CD4-positive, alpha-beta T cell (primary cell): Measurements from ENCODE around the gene TESK2. TPM values are rescaled to one million over a fixed set of nuclear protein-coding genes. Genes with fewer than 3 reads are reported as not detected.
A peak's percentile ranks its signal among the peaks of the same experiment; 100 is the strongest.

Source experiments
- ATAC-seq: fragments of 200-7000 bp; cut with Tn5 transposase; one replicate; pipeline ENCODE4 v1.10.0; 2022; ENCODE audit warnings: mild to moderate bottlenecking; ENCODE audit not compliant: poor library complexity
- CTCF ChIA-PET: fragments of 350-600 bp; sonication (Branson Sonifier 250); formaldehyde crosslinking; loops from one replicate; lab custom pipeline; 2021; ENCODE audit warnings: antibody characterized with exemption, inconsistent platforms; lab: Charles Lee
- POLR2A ChIA-PET: fragments of 350-600 bp; sonication (Branson Sonifier 250); formaldehyde crosslinking; loops from one replicate; lab custom pipeline; 2021; ENCODE audit warnings: antibody characterized with exemption, inconsistent platforms; lab: Charles Lee
- DNase-seq, 14 experiments: peaks; one replicate each; pipeline ENCODE4 v3.0.0-alpha.2; 2013 to 2020; ENCODE audit warnings: mixed read lengths in 2 of 14
- H3K27ac ChIP-seq, 2 donors: one replicate each; pipeline versions ENCODE4 v1.5.1 to v1.7.0; 2013; ENCODE audit warnings: low read length in 2 of 2, low read depth in 1 of 2, mild to moderate bottlenecking in 1 of 2
- H3K27me3 ChIP-seq, 2 experiments: 1 replicate in 1 of 2; 2 replicates in 1 of 2; pipeline versions ENCODE4 v1.6.1 to v1.7.0; 2013; ENCODE audit warnings: low read length in 2 of 2, control low read depth in 1 of 2, mild to moderate bottlenecking in 1 of 2, moderate library complexity in 1 of 2; ENCODE audit not compliant: insufficient read depth in 2 of 2, control insufficient read depth in 1 of 2
- H3K36me3 ChIP-seq: one replicate; pipeline ENCODE4 v1.6.1; 2013; ENCODE audit warnings: low read length, control low read depth; ENCODE audit not compliant: insufficient read depth
- H3K4me1 ChIP-seq: one replicate; pipeline ENCODE4 v1.6.1; 2013; ENCODE audit warnings: low read length, control low read depth; ENCODE audit not compliant: insufficient read depth
- H3K4me3 ChIP-seq: one replicate; pipeline ENCODE4 v1.5.1; 2013; ENCODE audit warnings: mild to moderate bottlenecking, low read length, moderate library complexity
- H3K9me3 ChIP-seq, 2 experiments: 1 replicate in 1 of 2; 2 replicates in 1 of 2; pipeline versions ENCODE4 v1.6.1 to v1.7.0; 2013; ENCODE audit warnings: low read length in 2 of 2, mild to moderate bottlenecking in 2 of 2, control low read depth in 1 of 2, moderate library complexity in 1 of 2; ENCODE audit not compliant: control insufficient read depth in 1 of 2, insufficient read depth in 1 of 2
- H3K27ac Mint-ChIP-seq: one replicate; pipeline ENCODE4 v1.8.0; 2020; ENCODE audit warnings: mixed read lengths
- H3K27me3 Mint-ChIP-seq: one replicate; pipeline ENCODE4 v1.8.0; 2021; ENCODE audit warnings: mixed read lengths
- H3K36me3 Mint-ChIP-seq: one replicate; pipeline ENCODE4 v1.8.0; 2021; ENCODE audit warnings: low read depth, mixed read lengths
- H3K4me1 Mint-ChIP-seq: one replicate; pipeline ENCODE4 v1.8.0; 2021; ENCODE audit warnings: low read depth, mixed read lengths
- H3K4me3 Mint-ChIP-seq: one replicate; pipeline ENCODE4 v1.8.0; 2020; ENCODE audit warnings: mild to moderate bottlenecking, mixed read lengths
- H3K9me3 Mint-ChIP-seq: one replicate; pipeline ENCODE4 v1.8.0; 2020; ENCODE audit warnings: mixed read lengths
- intact Hi-C, 2 experiments: fragments of 100-400 bp; cut with DNase I in 1 of 2; cut with micrococcal nuclease in 1 of 2; formaldehyde crosslinking; loops; one replicate each; pipeline versions ENCODE4 v1.15.1 to v1.9.0; 2023 to 2025; cut with DNase I, micrococcal nuclease
- total RNA-seq, 174 experiments: library from RNA in 2 of 174; stranded (reverse) in 2 of 174; gene quantifications; one replicate each; pipeline ENCODE4 v1.2.3 and lab custom pipeline; 2021 to 2026
- TF ChIP-seq, protein P1 (sequence below): fragments of 200-600 bp; IDR thresholded peaks from one replicate; pipeline ENCODE4 v1.8.0; 2022; ENCODE audit warnings: antibody characterized with exemption, mild to moderate bottlenecking

Gene TESK2
- total RNA-seq, 2 experiments from 2014 or later: 2.8 to 3.4 TPM

DNA sequence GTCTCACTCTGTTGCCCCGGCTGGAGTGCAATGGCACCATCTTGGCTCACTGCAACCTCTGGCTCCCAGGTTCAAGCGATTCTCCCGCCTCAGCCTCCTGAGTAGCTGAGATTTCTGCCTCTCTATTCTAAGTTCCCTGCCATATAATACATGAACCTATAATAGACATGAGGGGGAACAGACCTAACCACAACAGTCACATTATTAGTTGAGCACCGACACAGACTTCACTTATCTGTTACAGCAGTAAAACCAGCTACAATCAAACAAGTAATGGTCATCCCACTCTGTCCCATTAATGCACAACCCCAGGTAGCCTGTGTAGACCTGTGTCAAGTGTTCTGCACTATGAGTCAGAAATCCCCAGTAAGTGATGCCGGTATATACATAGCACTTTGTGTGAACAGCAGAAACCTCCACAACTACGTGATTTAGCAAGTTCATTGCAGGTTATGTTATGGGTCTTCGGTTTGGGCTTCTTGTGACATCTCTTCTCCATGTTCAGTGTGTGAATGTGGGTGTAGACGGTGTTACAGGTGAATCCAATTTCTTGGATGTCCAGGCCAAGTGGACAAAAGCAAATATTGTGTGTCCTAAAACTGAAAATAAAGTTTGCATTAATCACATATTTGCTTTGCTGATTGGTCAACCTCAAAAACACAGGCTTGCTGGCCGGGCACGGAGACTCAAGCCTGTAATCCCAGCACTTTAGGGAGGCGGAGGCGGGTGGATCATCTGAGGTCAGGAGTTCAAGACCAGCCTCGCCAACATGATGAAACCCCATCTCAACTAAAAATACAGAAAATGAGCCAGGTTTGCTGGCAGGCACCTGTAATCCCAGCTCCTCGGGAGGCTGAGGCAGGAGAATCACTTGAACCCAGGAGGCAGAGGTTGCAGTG lies 12.7 kb upstream of the TESK2 start:
- TF ChIP-seq, protein P1, sequence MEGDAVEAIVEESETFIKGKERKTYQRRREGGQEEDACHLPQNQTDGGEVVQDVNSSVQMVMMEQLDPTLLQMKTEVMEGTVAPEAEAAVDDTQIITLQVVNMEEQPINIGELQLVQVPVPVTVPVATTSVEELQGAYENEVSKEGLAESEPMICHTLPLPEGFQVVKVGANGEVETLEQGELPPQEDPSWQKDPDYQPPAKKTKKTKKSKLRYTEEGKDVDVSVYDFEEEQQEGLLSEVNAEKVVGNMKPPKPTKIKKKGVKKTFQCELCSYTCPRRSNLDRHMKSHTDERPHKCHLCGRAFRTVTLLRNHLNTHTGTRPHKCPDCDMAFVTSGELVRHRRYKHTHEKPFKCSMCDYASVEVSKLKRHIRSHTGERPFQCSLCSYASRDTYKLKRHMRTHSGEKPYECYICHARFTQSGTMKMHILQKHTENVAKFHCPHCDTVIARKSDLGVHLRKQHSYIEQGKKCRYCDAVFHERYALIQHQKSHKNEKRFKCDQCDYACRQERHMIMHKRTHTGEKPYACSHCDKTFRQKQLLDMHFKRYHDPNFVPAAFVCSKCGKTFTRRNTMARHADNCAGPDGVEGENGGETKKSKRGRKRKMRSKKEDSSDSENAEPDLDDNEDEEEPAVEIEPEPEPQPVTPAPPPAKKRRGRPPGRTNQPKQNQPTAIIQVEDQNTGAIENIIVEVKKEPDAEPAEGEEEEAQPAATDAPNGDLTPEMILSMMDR: no peak
- Mint-ChIP-seq H3K9me3 (no peaks in the 10 kb centered on the region), H3K4me3 (no peak overlapping the region), H3K27ac (no peak overlapping the region), H3K36me3 (peaks cover 12% of the 10 kb centered on the region), H3K4me1 (peaks cover 33% of the 10 kb centered on the region), H3K27me3 (no peaks in the 10 kb centered on the region)
- CTCF ChIA-PET: no interaction called here
- Histone ChIP-seq H3K9me3 (no peaks in the 10 kb centered on the region), H3K27ac (no peak overlapping the region), H3K4me3 (no peak overlapping the region), H3K36me3 (peaks cover 11% of the 10 kb centered on the region), H3K4me1 (peaks cover 23% of the 10 kb centered on the region), H3K27me3 (no peaks in the 10 kb centered on the region)
- no peak for DNase-seq
- POLR2A ChIA-PET: no interaction called here
- ATAC-seq: no peak
- intact Hi-C loops: loop anchor here (1.0 to 5.0 kb wide), 2 partner anchors 18 to 184 kb away; partner anchors contain the start of genes GPBP1L1 (in 1 of the 2), PRDX1 (in 1 of the 2) and TMEM69 (in 1 of the 2)

DNA sequence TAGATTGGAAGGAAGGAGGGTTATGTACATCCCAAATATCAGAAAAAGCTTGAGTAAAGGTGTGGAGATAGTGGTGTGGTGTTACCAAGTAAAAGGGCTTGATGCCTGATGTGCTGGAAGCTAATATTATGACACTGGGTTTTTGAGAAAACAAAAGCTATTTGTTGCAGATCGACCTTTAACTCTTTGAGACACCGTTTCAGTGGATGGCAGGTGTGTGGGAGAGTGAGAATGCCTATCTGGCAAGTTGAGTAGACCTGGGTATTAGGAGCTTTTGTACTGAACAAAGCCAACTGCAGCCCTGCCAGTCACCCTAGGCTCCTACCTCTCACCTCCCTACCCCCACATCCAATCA lies 10.5 kb upstream of the TESK2 start:
- TF ChIP-seq, protein P1: no peak
- H3K27me3 ChIP-seq: no peaks in the 10 kb centered on the region
- Mint-ChIP-seq H3K36me3 (no peaks in the 10 kb centered on the region), H3K27ac (no peak overlapping the region), H3K9me3 (no peaks in the 10 kb centered on the region), H3K4me1 (peaks cover 36% of the 10 kb centered on the region), H3K4me3 (peak overlapping the region; percentile 84), H3K27me3 (no peaks in the 10 kb centered on the region)
- ChIA-PET CTCF (interaction anchor here (0.7 to 1.4 kb wide), 3 partner anchors 11 to 198 kb away, joined by 3 to 11 read pairs (median 4); no protein-coding TSS in a partner anchor), POLR2A (interaction anchor here (1.7 to 3.4 kb wide), 3 partner anchors 9 to 693 kb away, joined by 5 to 59 read pairs (median 14); partner anchors contain the start of genes BTBD19 and PRDX1)
- ATAC-seq (no peak), DNase-seq (no peak)
- H3K36me3 ChIP-seq: peaks cover 4% of the 10 kb centered on the region
- intact Hi-C loops: loop anchor here (2.0 to 5.0 kb wide), 3 partner anchors 161 to 186 kb away; partner anchors contain the start of genes GPBP1L1 (in 2 of the 2), MUTYH (in 1 of the 2), TMEM69 (in 1 of the 2) and TOE1 (in 1 of the 2)
- H3K4me3 ChIP-seq: no peak overlapping the region
- no peak overlapping the region for H3K27ac ChIP-seq
- H3K4me1 ChIP-seq: peaks cover 24% of the 10 kb centered on the region
- H3K9me3 ChIP-seq: no peaks in the 10 kb centered on the region

DNA sequence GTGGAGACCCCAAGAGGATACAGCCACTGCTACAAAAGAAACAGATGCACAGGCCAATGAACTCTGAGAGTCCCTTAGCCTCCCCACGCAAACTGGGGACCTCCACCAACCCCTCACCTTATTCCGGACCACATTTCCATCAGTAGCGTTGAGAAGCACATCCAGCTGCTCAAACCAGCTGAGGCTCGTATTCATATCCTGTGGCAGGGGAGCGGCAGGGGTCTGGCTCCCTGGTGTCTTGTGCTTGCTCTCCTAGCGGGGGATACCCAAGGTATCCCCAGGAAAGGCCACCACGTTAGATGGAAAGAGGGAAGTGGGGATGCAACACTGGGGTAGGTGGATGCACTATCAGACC lies 8.4 kb upstream of the TESK2 start:
- Histone ChIP-seq H3K9me3 (no peaks in the 10 kb centered on the region), H3K4me3 (peak overlapping the region; percentile 80), H3K4me1 (peaks cover 24% of the 10 kb centered on the region), H3K36me3 (peaks cover 4% of the 10 kb centered on the region), H3K27ac (peak overlapping the region; percentile 0 to 53), H3K27me3 (no peaks in the 10 kb centered on the region)
- Mint-ChIP-seq H3K36me3 (no peaks in the 10 kb centered on the region), H3K27ac (peak overlapping the region; percentile 83), H3K4me1 (peaks cover 36% of the 10 kb centered on the region), H3K4me3 (peak overlapping the region; percentile 96), H3K9me3 (no peaks in the 10 kb centered on the region), H3K27me3 (no peaks in the 10 kb centered on the region)
- TF ChIP-seq, protein P1: no peak
- ChIA-PET CTCF (interaction anchor here (0.6 to 1.8 kb wide), 8 partner anchors 8 to 1463 kb away, joined by 3 to 8 read pairs (median 4); partner anchors contain the start of genes AKR1A1, MUTYH, PLK3 and TESK2), POLR2A (interaction anchor here (0.7 to 3.4 kb wide), 21 partner anchors 8 to 825 kb away, joined by 3 to 59 read pairs (median 8); partner anchors contain the start of genes AKR1A1, BTBD19, EIF2B3 and GPBP1L1)
- peak in 1 of 14 experiments; percentile 23 for DNase-seq
- intact Hi-C loops: loop anchor here in 1 of 2 experiments (10.0 kb wide), 1 partner anchor 725 kb away; the partner anchor contains the start of gene RPS8
- ATAC-seq: no peak
